NCI-H345 (cell line): ENCODE data around the gene GAS2L1.
"Not testable (repeated sequence)": the region's sequence is repeated elsewhere in the genome, so short reads cannot be mapped to it uniquely, and the experiment has no call there.

Experiments
- DNase-seq: peaks from one replicate; lab custom pipeline; 2025; lab: John Stamatoyannopoulos, UW

Gene GAS2L1

GRCh38 chr22:29342177-29342576 is 35.7 kb downstream of the GAS2L1 start:
- DNase-seq = no peak

DNA sequence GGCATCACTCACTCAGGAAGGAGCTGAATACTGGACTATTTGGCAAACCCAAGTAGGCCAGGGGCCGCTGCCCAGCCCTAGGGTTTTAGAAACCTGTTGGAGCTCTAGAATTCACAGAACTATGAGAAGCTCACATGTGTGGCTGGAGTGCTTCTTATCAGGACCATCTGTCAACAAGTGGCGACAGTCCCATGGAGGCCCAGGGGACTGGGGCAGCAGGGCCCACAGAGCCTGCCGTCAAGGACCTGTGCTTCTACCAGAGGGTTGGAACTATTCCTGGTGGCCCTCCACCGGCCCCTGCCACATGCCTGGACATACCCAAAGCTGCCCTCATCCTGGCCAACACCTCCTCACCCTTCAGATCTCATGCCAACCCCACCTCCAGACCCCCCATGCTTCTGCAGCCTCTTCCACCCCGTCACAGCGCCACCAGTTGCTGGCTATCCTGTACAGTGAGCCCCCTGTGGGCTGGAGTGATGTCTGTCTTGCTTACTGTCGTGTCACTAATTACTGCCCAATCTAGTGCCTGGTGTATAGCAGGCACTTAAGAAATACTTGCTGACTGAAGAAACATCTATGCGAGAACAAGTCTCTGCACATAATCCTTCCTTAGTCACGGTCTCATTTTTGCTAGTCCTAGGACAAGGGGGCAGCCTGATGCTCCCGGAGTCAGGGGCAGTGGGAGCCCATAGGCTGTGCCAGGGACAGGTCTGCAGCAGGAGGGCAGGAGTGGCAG is 36.3 kb downstream of the GAS2L1 start:
- no peak for DNase-seq

DNA sequence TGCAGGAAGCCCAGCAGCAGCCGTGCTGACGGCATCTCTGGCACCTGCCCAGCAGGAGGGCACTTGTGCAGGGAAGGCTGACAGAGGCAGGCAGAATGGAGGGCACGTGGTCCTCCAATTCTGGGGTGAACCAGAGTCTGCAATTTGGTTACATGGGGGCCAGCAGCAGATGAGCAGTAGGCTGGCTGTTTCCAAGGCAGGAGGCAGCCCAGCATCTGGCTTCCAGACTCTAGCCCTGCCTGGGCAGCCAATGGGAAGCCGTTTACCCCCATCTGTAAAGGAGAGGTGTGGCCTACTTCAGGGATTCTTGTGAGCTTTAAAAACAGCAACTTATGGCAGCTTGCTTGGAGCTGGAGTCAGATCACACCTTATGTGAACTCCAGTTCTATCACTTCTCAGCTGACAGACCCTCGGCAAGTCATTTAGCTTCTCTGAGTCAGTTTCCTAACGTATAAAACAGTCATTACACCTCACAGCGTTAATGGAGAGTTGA is 36.9 kb downstream of the GAS2L1 start:
- DNase-seq = peak; percentile 52

- DNase-seq = peak; percentile 91
Observed at GRCh38 chr22:29344137-29344536, 37.7 kb downstream of the GAS2L1 start.

DNA sequence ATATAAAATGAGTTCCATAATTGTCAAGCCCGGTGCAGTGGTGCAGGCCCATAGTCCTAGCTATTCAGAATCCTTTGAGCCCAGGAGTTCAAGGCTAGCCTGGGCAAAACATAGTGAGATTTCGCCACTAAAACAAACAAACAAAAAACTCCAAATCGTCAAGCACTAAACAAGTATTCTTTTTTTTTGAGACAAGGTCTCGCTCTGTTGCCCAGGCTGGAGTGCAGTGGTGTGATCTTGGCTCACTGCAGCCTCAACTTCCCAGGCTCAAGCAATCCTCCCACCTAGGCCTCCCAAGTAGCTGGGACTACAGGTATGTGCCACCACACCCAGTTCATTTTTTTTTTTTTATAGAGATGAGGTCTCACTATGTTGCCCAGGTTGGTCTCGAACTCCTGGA is 38.4 kb downstream of the GAS2L1 start:
- not testable (repeated sequence) for DNase-seq

DNA sequence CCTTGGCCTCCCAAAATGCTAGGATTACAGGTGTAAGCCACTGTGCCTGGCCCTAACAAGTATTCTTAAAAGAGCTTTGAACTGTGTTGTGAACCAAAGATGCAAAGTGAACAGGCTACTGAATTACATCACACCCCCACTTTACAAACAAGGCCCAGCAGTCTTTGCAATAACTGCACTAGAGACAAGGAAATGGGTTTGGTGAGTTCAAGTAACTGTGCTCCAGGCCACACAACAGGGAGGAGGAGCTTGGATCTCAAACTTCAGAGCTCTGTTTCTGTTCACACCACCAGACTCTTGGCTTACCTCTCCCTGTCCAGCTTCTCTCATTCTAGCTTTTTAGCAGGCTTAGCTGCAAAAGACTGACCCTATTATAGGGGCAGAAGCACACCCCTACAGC is 39.5 kb downstream of the GAS2L1 start:
- DNase-seq = no peak

GRCh38 chr22:29346659-29347058 is 40.2 kb downstream of the GAS2L1 start:
- no peak for DNase-seq

- DNase-seq = no peak
Observed at GRCh38 chr22:29348041-29348440, 41.6 kb downstream of the GAS2L1 start.

DNA sequence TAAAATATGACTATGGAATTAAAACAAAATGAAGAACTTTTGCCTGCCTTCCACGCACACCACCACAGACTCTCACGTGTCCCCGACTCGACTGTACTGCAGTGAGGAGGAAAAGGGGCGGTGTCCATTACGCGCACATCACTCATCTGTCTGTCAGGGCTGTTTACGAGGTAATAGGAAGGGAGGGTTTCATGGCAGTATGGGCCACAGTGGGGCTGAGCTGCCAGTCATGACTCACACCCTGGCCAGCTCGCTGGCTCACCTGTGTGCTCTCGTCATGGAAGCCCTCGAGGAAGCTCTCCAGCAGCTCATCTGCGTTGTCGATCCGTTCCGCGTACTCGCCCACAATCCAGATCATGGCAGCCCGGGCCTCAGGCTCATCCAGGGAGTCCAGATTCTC is 42.5 kb downstream of the GAS2L1 start:
- no peak for DNase-seq

- no peak for DNase-seq
Observed at GRCh38 chr22:29351042-29351441, 44.6 kb downstream of the GAS2L1 start.

DNA sequence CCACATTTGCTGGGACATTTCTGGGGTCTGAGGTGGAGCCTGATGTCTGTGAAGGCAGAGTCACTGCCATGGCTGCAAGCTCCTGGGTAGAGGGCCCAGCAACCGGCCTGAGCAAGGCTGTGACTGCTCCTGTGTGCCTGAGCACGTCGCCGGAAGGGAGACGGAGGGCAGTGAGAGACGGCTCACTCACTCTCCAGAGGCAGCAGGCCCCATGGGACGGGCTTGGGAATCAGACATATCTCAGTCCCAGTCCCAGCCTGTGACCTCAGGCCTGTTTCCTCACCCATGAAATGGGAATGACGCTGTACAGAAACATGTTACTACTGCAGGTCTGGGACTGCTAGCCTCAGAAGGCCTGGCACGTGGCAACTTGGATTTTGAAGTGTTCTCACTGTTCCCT is 45.4 kb downstream of the GAS2L1 start:
- DNase-seq = no peak

- DNase-seq = no peak
Observed at GRCh38 chr22:29352778-29353177, 46.3 kb downstream of the GAS2L1 start.

- no peak for DNase-seq
Observed at GRCh38 chr22:29353286-29353685, 46.8 kb downstream of the GAS2L1 start.

DNA sequence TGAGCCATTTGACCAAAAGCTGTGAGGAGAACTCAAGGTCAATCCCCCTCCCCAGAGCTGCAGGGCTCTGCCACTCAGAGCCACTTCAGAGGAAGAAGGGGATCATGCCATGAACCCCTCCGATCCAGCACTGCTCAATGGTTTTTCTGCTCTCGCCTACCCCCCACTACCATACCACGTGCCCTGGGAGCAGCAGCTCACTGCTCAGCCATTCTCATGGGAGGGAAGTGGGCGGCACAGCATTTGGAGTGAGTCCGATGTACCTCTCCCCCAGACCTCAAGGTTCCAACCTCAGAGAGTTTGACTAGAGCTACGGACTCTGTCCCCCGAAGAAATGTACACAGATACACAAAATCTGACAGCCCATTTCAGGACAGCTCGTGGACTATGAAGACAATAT is 47.4 kb downstream of the GAS2L1 start:
- DNase-seq = no peak

DNA sequence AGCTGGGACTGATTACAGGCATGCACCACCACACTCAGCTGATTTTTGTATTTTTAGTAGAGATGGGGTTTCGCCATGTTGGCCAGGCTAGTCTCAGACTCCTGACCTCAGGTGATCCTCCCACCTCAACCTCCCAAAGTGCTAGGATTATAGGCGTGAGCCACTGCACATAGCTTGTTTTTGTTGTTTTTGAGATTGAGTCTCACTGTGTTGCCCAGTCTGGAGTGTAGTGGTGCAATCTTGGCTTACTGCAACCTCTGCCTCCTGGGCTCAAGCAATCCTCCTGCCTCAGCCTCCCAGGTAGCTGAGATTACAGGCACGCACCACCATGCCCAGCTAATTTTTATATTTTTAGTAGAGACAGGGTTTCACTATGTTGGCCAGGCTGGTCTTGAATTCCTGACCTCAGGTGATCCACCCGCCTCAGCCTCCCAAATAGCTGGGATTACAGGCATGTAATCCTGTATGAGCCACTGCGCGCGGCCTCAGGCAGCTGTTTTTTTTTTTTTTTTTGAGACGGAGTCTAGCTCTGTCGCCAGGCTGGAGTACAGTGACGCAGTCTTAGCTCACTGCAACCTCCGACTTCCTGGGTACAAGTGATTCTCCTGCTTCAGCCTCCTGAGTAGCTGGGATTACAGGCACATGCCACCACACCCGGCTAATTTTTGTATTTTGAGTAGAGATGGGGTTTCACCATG is 50.9 kb downstream of the GAS2L1 start:
- DNase-seq = not testable (repeated sequence)

DNA sequence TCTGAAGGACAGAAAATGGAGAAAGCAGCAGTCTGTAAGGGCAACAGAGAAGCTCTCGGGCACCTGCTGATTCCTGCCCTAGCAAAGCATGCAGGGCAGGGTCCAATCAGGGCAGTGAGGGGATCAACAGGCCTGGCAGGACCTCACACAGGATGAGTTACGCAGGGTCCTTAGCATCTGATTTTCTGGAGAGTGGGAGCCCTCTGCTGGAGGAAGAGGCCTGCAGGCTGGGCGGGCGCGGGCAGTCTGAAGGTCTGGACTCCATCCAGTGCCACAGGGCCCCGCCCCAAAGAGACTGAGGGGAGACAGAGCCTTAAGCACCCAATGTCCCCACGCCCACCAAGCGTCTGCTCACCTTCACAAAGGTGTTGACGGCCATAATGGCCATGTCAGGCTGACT is 53.0 kb downstream of the GAS2L1 start:
- DNase-seq = no peak
